H9 (cell line): ENCODE results near the gene SLC47A2. TPM values are rescaled to one million over a fixed set of nuclear protein-coding genes. Genes with fewer than 3 reads are reported as not detected.

Experiments
- DNase-seq: peaks from one replicate; pipeline ENCODE4 v3.0.0-alpha.2; 2017
- H2AFZ ChIP-seq: one replicate; pipeline ENCODE4 v1.6.1; 2013; ENCODE audit warnings: mild to moderate bottlenecking, low read length, control low read depth, moderate library complexity
- H2AK5ac ChIP-seq: 2 replicates; pipeline ENCODE4 v1.6.1; 2013; ENCODE audit warnings: low read length, control low read depth, mixed read lengths; ENCODE audit not compliant: insufficient read length
- H2BK120ac ChIP-seq: one replicate; pipeline ENCODE4 v1.6.1; 2013; ENCODE audit warnings: low read depth, mild to moderate bottlenecking, low read length, control low read depth, inconsistent platforms; ENCODE audit not compliant: poor library complexity, severe bottlenecking
- H2BK12ac ChIP-seq: 2 replicates; pipeline ENCODE4 v1.6.1; 2013; ENCODE audit warnings: low read length, control low read depth, mixed read lengths, low read depth; ENCODE audit not compliant: insufficient read length
- H2BK15ac ChIP-seq: 2 replicates; pipeline ENCODE4 v1.6.1; 2013; ENCODE audit warnings: low read depth, low read length, control low read depth
- H2BK20ac ChIP-seq: one replicate; pipeline ENCODE4 v1.6.1; 2013; ENCODE audit warnings: low read depth, mild to moderate bottlenecking, low read length, control low read depth, inconsistent platforms; ENCODE audit not compliant: poor library complexity, severe bottlenecking
- H2BK5ac ChIP-seq: 2 replicates; pipeline ENCODE4 v1.6.1; 2013; ENCODE audit warnings: low read length, control low read depth, mixed read lengths; ENCODE audit not compliant: insufficient read length
- H3K14ac ChIP-seq: 2 replicates; pipeline ENCODE4 v1.6.1; 2013; ENCODE audit warnings: low read length, control low read depth; ENCODE audit not compliant: insufficient read depth
- H3K18ac ChIP-seq: 2 replicates; pipeline ENCODE4 v1.6.1; 2013; ENCODE audit warnings: low read depth, mild to moderate bottlenecking, mixed read lengths, low read length, control low read depth; ENCODE audit not compliant: insufficient read length
- H3K23ac ChIP-seq: 2 replicates; pipeline ENCODE4 v1.6.1; 2013; ENCODE audit warnings: low read length, control low read depth, mixed read lengths, low read depth; ENCODE audit not compliant: insufficient read length
- H3K23me2 ChIP-seq: 2 replicates; pipeline ENCODE4 v1.6.1; 2013; ENCODE audit warnings: low read depth, mild to moderate bottlenecking, mixed read lengths, low read length, control low read depth; ENCODE audit not compliant: insufficient read length, poor library complexity, severe bottlenecking
- H3K27ac ChIP-seq: 2 replicates; pipeline ENCODE4 v1.5.1; 2013; ENCODE audit warnings: low read length, control low read depth, mixed read lengths, low read depth; ENCODE audit not compliant: insufficient read length
- H3K27me3 ChIP-seq: 2 replicates; pipeline ENCODE4 v1.6.1; 2013; ENCODE audit warnings: low read length, control low read depth, inconsistent platforms; ENCODE audit not compliant: insufficient read depth
- H3K4ac ChIP-seq: 2 replicates; pipeline ENCODE4 v1.6.1; 2013; ENCODE audit warnings: low read depth, mild to moderate bottlenecking, control low read depth, inconsistent platforms, low read length, moderate library complexity
- H3K4me1 ChIP-seq: 2 replicates; pipeline ENCODE4 v1.6.1; 2013; ENCODE audit warnings: low read length, control low read depth, inconsistent platforms; ENCODE audit not compliant: insufficient read depth
- H3K4me2 ChIP-seq: 2 replicates; pipeline ENCODE4 v1.6.1; 2013; ENCODE audit warnings: low read length, control low read depth, mixed read lengths; ENCODE audit not compliant: insufficient read length, insufficient read depth
- H3K56ac ChIP-seq: 2 replicates; pipeline ENCODE4 v1.6.1; 2013; ENCODE audit warnings: low read depth, mild to moderate bottlenecking, mixed read lengths, low read length, control low read depth; ENCODE audit not compliant: insufficient read length
- H3K79me1 ChIP-seq: 2 replicates; pipeline ENCODE4 v1.6.1; 2013; ENCODE audit warnings: low read depth, mild to moderate bottlenecking, moderate library complexity, low read length, control low read depth, inconsistent platforms; ENCODE audit not compliant: insufficient read depth, poor library complexity, severe bottlenecking
- H3K79me2 ChIP-seq: 2 replicates; pipeline ENCODE4 v1.6.1; 2013; ENCODE audit warnings: low read length, control low read depth, inconsistent platforms; ENCODE audit not compliant: insufficient read depth
- H3K9ac ChIP-seq: 2 replicates; pipeline ENCODE4 v1.6.1; 2013; ENCODE audit warnings: low read length, control low read depth, mixed read lengths; ENCODE audit not compliant: insufficient read length; ENCODE audit errors: extremely low read depth
- H3K9me3 ChIP-seq: one replicate; pipeline ENCODE4 v1.6.1; 2013; ENCODE audit warnings: low read depth, low read length, inconsistent platforms; ENCODE audit not compliant: control insufficient read depth
- H3T11ph ChIP-seq: one replicate; pipeline ENCODE4 v1.6.1; 2013; ENCODE audit warnings: mild to moderate bottlenecking, low read length, control low read depth, inconsistent platforms
- H4K20me1 ChIP-seq: one replicate; pipeline ENCODE4 v1.6.1; 2013; ENCODE audit not compliant: control insufficient read depth, insufficient read length, insufficient read depth
- H4K5ac ChIP-seq: 2 replicates; pipeline ENCODE4 v1.6.1; 2013; ENCODE audit warnings: low read depth, mild to moderate bottlenecking, mixed read lengths, low read length, control low read depth; ENCODE audit not compliant: insufficient read length
- H4K8ac ChIP-seq: replicated peaks from 2 replicates; pipeline ENCODE4 v1.6.1; 2013; ENCODE audit warnings: low read length, control low read depth, mixed read lengths, low read depth; ENCODE audit not compliant: insufficient read length
- H4K91ac ChIP-seq: 2 replicates; pipeline ENCODE4 v1.6.1; 2013; ENCODE audit warnings: low read depth, mild to moderate bottlenecking, moderate library complexity, mixed read lengths, low read length, control low read depth; ENCODE audit not compliant: insufficient read length
- H3K27ac Mint-ChIP-seq, 3 experiments: 2 replicates in 2 of 3; 3 replicates in 1 of 3; pipeline ENCODE4 v1.8.0; 2020 to 2021; ENCODE audit warnings: mixed read lengths in 3 of 3, mild to moderate bottlenecking in 1 of 3, moderate library complexity in 1 of 3
- H3K27me3 Mint-ChIP-seq: 2 replicates; pipeline ENCODE4 v1.8.0; 2021; ENCODE audit warnings: low read depth, mild to moderate bottlenecking, moderate library complexity, mixed read lengths
- H3K36me3 Mint-ChIP-seq, 3 experiments: 2 replicates in 2 of 3; 3 replicates in 1 of 3; pipeline ENCODE4 v1.8.0; 2020 to 2021; ENCODE audit warnings: low read depth in 3 of 3, mixed read lengths in 3 of 3; ENCODE audit not compliant: insufficient read depth in 1 of 3
- H3K4me1 Mint-ChIP-seq, 2 experiments: 2 replicates each; pipeline ENCODE4 v1.8.0; 2020; ENCODE audit warnings: mixed read lengths in 2 of 2
- H3K4me3 Mint-ChIP-seq, 2 experiments: 2 replicates in 1 of 2; 3 replicates in 1 of 2; pipeline ENCODE4 v1.8.0; 2020 to 2021; ENCODE audit warnings: mild to moderate bottlenecking in 2 of 2, mixed read lengths in 2 of 2, moderate library complexity in 1 of 2
- H3K9me3 Mint-ChIP-seq, 2 experiments: 2 replicates in 1 of 2; 3 replicates in 1 of 2; pipeline ENCODE4 v1.8.0; 2020; ENCODE audit warnings: mild to moderate bottlenecking in 2 of 2, mixed read lengths in 2 of 2, moderate library complexity in 1 of 2
- CTCF ChIP-seq: fragments of 200-600 bp; sonication (generic); conservative IDR thresholded peaks from 3 replicates; pipeline ENCODE4 v1.8.0; 2021; ENCODE audit warnings: antibody characterized with exemption, mild to moderate bottlenecking
- WGBS: extraction: QIAGEN DNeasy Blood & Tissue Kit; methylation state at CpG from one replicate; pipeline ENCODE4 v1.1.7; 2013; ENCODE audit warnings: missing lambda C conversion rate, low lambda C conversion rate, mixed read lengths; ENCODE audit not compliant: insufficient read length; ENCODE audit errors: extremely low coverage; 5-methylcytosine and 5-hydroxymethylcytosine counted together
- total RNA-seq: library from RNA; stranded (reverse); gene quantifications from 2 replicates; pipeline ENCODE4 v1.2.1, GENCODE V29; 2021

Gene SLC47A2
- total RNA-seq, 1 experiment from 2014 or later = not detected

GRCh38 chr17:19630661-19631060 lies 85.7 kb downstream of the SLC47A2 start:
- TF ChIP-seq CTCF = no peak
- no peak overlapping the region for H2BK20ac ChIP-seq
- H3K79me2 ChIP-seq = no peaks in the 10 kb centered on the region
- no peak overlapping the region for H4K91ac ChIP-seq
- H2BK12ac ChIP-seq = no peak overlapping the region
- WGBS = no CpG with 5 or more reads among the region's 1 CpG
- H3K9me3 ChIP-seq = no peaks in the 10 kb centered on the region
- no peak overlapping the region for H3K23ac ChIP-seq
- no peak overlapping the region for H2BK120ac ChIP-seq
- no peak for DNase-seq
- H3K4me1 ChIP-seq = no peaks in the 10 kb centered on the region
- H3K27ac ChIP-seq = no peak overlapping the region
- H3K14ac ChIP-seq = no peak overlapping the region
- H3K56ac ChIP-seq = no peak overlapping the region
- no peak overlapping the region for H2AK5ac ChIP-seq
- no peaks in the 10 kb centered on the region for H3K79me1 ChIP-seq
- H3K36me3 Mint-ChIP-seq = no peaks in the 10 kb centered on the region
- no peak overlapping the region for H3T11ph ChIP-seq
- no peaks in the 10 kb centered on the region for H3K23me2 ChIP-seq
- no peak overlapping the region for H2BK5ac ChIP-seq
- H4K20me1 ChIP-seq = no peaks in the 10 kb centered on the region
- no peak overlapping the region for H3K9ac ChIP-seq
- H3K18ac ChIP-seq = no peak overlapping the region
- no peak overlapping the region for H3K4ac ChIP-seq
- no peaks in the 10 kb centered on the region for H3K27me3 Mint-ChIP-seq
- H3K4me3 Mint-ChIP-seq = no peak overlapping the region
- no peak overlapping the region for H2BK15ac ChIP-seq
- H3K4me1 Mint-ChIP-seq = no peaks in the 10 kb centered on the region
- H4K8ac ChIP-seq = no peak overlapping the region
- peaks cover 2% of the 10 kb centered on the region in 2 experiments; a peak in 4 of 5 replicates for H3K9me3 Mint-ChIP-seq
- no peak overlapping the region for H4K5ac ChIP-seq
- no peak overlapping the region for H3K27ac Mint-ChIP-seq
- no peak overlapping the region for H3K4me2 ChIP-seq
- no peak overlapping the region for H2AFZ ChIP-seq
- H3K27me3 ChIP-seq = no peaks in the 10 kb centered on the region
